HEK293 (cell line): ENCODE results near the gene ARL15.

Source experiments
- CTCF ChIA-PET: fragments of 350-600 bp; formaldehyde crosslinking; extraction: SDS; loops from one replicate; lab custom pipeline; 2021; ENCODE audit warnings: antibody characterized with exemption; lab: Yijun Ruan, JAX
- POLR2A ChIA-PET: fragments of 300-600 bp; formaldehyde crosslinking; extraction: SDS; loops from one replicate; lab custom pipeline; 2020; ENCODE audit warnings: antibody characterized with exemption, inconsistent platforms; lab: Yijun Ruan, JAX
- H3K27ac ChIP-seq: fragments of 200-500 bp; sonication (Bioruptor generic); 2 replicates; pipeline ENCODE4 v1.5.1; 2014; ENCODE audit warnings: low read depth, low read length, control low read depth, inconsistent platforms; ENCODE audit errors: extremely low read depth
- H3K36me3 ChIP-seq, 2 experiments: fragments of 200-500 bp in 1 of 2; sonication (Bioruptor generic) in 1 of 2; 1 replicate in 1 of 2; 2 replicates in 1 of 2; pipeline ENCODE4 v1.5.1; 2014 to 2017; ENCODE audit warnings: inconsistent platforms in 2 of 2, low read length in 2 of 2; ENCODE audit not compliant: control insufficient read depth in 2 of 2, insufficient read depth in 1 of 2
- H3K4me1 ChIP-seq: fragments of 200-500 bp; sonication (Bioruptor generic); 2 replicates; pipeline ENCODE4 v1.5.1; 2014; ENCODE audit warnings: mild to moderate bottlenecking, low read length, inconsistent platforms; ENCODE audit not compliant: control insufficient read depth, insufficient read depth
- H3K4me3 ChIP-seq: 2 replicates; pipeline ENCODE4 v1.5.1; 2011; ENCODE audit warnings: low read depth, mild to moderate bottlenecking, control low read depth, low read length, moderate library complexity
- H3K9me3 ChIP-seq: fragments of 200-500 bp; sonication (Bioruptor generic); 2 replicates; pipeline ENCODE4 v1.5.1; 2014; ENCODE audit warnings: low read depth, low read length, inconsistent platforms; ENCODE audit not compliant: control insufficient read depth, insufficient read depth
- IKZF3 ChIP-seq: fragments of 450-650 bp; IDR thresholded peaks from 2 replicates; pipeline ENCODE4 v1.5.0; 2018; ENCODE audit warnings: missing biosample characterization, mild to moderate bottlenecking, missing genetic modification characterization, moderate library complexity
- KLF1 ChIP-seq: fragments of 450-650 bp; formaldehyde crosslinking; IDR thresholded peaks from 2 replicates; pipeline ENCODE4 v1.5.1; 2016; ENCODE audit warnings: missing biosample characterization, missing genetic modification characterization
- KLF10 ChIP-seq: fragments of 450-650 bp; IDR thresholded peaks from 2 replicates; pipeline ENCODE4 v1.5.1; 2018; ENCODE audit warnings: missing biosample characterization, mild to moderate bottlenecking, missing genetic modification characterization
- KLF8 ChIP-seq: fragments of 450-650 bp; formaldehyde crosslinking; IDR thresholded peaks from 2 replicates; pipeline ENCODE4 v1.5.1; 2016; ENCODE audit warnings: missing biosample characterization, missing genetic modification characterization
- OVOL3 ChIP-seq: fragments of 450-650 bp; formaldehyde crosslinking; IDR thresholded peaks from 2 replicates; pipeline ENCODE4 v1.5.1; 2016; ENCODE audit warnings: missing biosample characterization, missing genetic modification characterization
- PRDM1 ChIP-seq: fragments of 450-650 bp; formaldehyde crosslinking; IDR thresholded peaks from 2 replicates; pipeline ENCODE4; 2016; ENCODE audit warnings: missing biosample characterization, missing genetic modification characterization
- REPIN1 ChIP-seq: fragments of 450-650 bp; formaldehyde crosslinking; IDR thresholded peaks from 2 replicates; pipeline ENCODE4 v1.5.1; 2017; ENCODE audit warnings: missing biosample characterization, missing genetic modification characterization, low read depth
- SP2 ChIP-seq: fragments of 450-650 bp; formaldehyde crosslinking; IDR thresholded peaks from 2 replicates; pipeline ENCODE4 v1.5.1; 2016; ENCODE audit warnings: missing biosample characterization, missing genetic modification characterization
- YY2 ChIP-seq: fragments of 450-650 bp; formaldehyde crosslinking; IDR thresholded peaks from 2 replicates; pipeline ENCODE4 v1.5.1; 2016; ENCODE audit warnings: missing biosample characterization, missing genetic modification characterization
- ZFP69B ChIP-seq: fragments of 450-650 bp; formaldehyde crosslinking; IDR thresholded peaks from 2 replicates; pipeline ENCODE4 v1.5.1; 2016; ENCODE audit warnings: missing biosample characterization, missing genetic modification characterization
- ZNF121 ChIP-seq: fragments of 450-650 bp; formaldehyde crosslinking; IDR thresholded peaks from 2 replicates; pipeline ENCODE4 v1.5.1; 2016; ENCODE audit warnings: missing biosample characterization, missing genetic modification characterization
- ZNF132 ChIP-seq: fragments of 450-650 bp; formaldehyde crosslinking; IDR thresholded peaks from 2 replicates; pipeline ENCODE4 v1.5.1; 2017; ENCODE audit warnings: missing biosample characterization, missing genetic modification characterization, borderline replicate concordance
- ZNF133 ChIP-seq: fragments of 450-650 bp; formaldehyde crosslinking; IDR thresholded peaks from 2 replicates; pipeline ENCODE4 v1.5.1; 2016; ENCODE audit warnings: missing biosample characterization, missing genetic modification characterization
- ZNF202 ChIP-seq: fragments of 450-650 bp; formaldehyde crosslinking; IDR thresholded peaks from 2 replicates; pipeline ENCODE4 v1.5.1; 2016; ENCODE audit warnings: missing biosample characterization, missing genetic modification characterization, borderline replicate concordance
- ZNF214 ChIP-seq: fragments of 450-650 bp; formaldehyde crosslinking; IDR thresholded peaks from 2 replicates; pipeline ENCODE4 v1.5.1; 2017; ENCODE audit warnings: missing biosample characterization, mild to moderate bottlenecking, missing genetic modification characterization, borderline replicate concordance
- ZNF239 ChIP-seq: fragments of 450-650 bp; formaldehyde crosslinking; IDR thresholded peaks from 2 replicates; pipeline ENCODE4 v1.5.1; 2016; ENCODE audit warnings: missing biosample characterization, missing genetic modification characterization
- ZNF302 ChIP-seq: fragments of 450-650 bp; formaldehyde crosslinking; IDR thresholded peaks from 2 replicates; pipeline ENCODE4 v1.5.1; 2016; ENCODE audit warnings: missing biosample characterization, missing genetic modification characterization, low read depth
- ZNF350 ChIP-seq: fragments of 450-650 bp; formaldehyde crosslinking; IDR thresholded peaks from 2 replicates; pipeline ENCODE4 v1.5.0; 2017; ENCODE audit warnings: missing biosample characterization, mild to moderate bottlenecking, missing genetic modification characterization
- ZNF521 ChIP-seq: fragments of 450-650 bp; formaldehyde crosslinking; IDR thresholded peaks from 2 replicates; pipeline ENCODE4 v1.5.1; 2017; ENCODE audit warnings: missing biosample characterization, mild to moderate bottlenecking, missing genetic modification characterization
- ZNF529 ChIP-seq: fragments of 450-650 bp; formaldehyde crosslinking; IDR thresholded peaks from 2 replicates; pipeline ENCODE4 v1.5.1; 2017; ENCODE audit warnings: missing genetic modification characterization, missing biosample characterization; ENCODE audit not compliant: insufficient replicate concordance
- ZNF624 ChIP-seq: fragments of 450-650 bp; formaldehyde crosslinking; IDR thresholded peaks from 2 replicates; pipeline ENCODE4 v1.5.1; 2017; ENCODE audit warnings: missing biosample characterization, missing genetic modification characterization
- ZNF677 ChIP-seq: fragments of 450-650 bp; IDR thresholded peaks from 2 replicates; pipeline ENCODE4 v1.5.0; 2018; ENCODE audit warnings: missing biosample characterization, mild to moderate bottlenecking, missing genetic modification characterization, moderate library complexity
- ZNF837 ChIP-seq: fragments of 450-650 bp; formaldehyde crosslinking; IDR thresholded peaks from 2 replicates; pipeline ENCODE4 v1.5.1; 2016; ENCODE audit warnings: missing biosample characterization, missing genetic modification characterization
- ZSCAN23 ChIP-seq: fragments of 450-650 bp; formaldehyde crosslinking; IDR thresholded peaks from 2 replicates; pipeline ENCODE4 v1.5.1; 2016; ENCODE audit warnings: missing biosample characterization, missing genetic modification characterization
- TF ChIP-seq, protein P1 (sequence below): fragments of 450-650 bp; formaldehyde crosslinking; IDR thresholded peaks from 2 replicates; pipeline ENCODE4 v1.5.1; 2016; ENCODE audit warnings: missing biosample characterization, missing genetic modification characterization
- TF ChIP-seq, protein P2 (sequence below): fragments of 450-650 bp; formaldehyde crosslinking; IDR thresholded peaks from 2 replicates; pipeline ENCODE4 v1.5.1; 2016; ENCODE audit warnings: missing biosample characterization, missing genetic modification characterization
- TF ChIP-seq, protein P3 (sequence below): fragments of 450-650 bp; IDR thresholded peaks from 2 replicates; pipeline ENCODE4 v1.5.1; 2018; ENCODE audit warnings: missing biosample characterization, missing genetic modification characterization
- TF ChIP-seq, protein P4 (sequence below): fragments of 450-650 bp; formaldehyde crosslinking; IDR thresholded peaks from 2 replicates; pipeline ENCODE4 v1.5.1; 2017; ENCODE audit warnings: missing biosample characterization, missing genetic modification characterization

ARL15 gene

GRCh38 chr5:54090495-54091120 is 219.8 kb downstream of the ARL15 start:
- H3K27ac ChIP-seq, result no peak overlapping the region

GRCh38 chr5:54088081-54088480 is 222.3 kb downstream of the ARL15 start:
- Histone ChIP-seq H3K27ac (no peak overlapping the region), H3K36me3 (no peaks in the 10 kb centered on the region), H3K4me1 (no peaks in the 10 kb centered on the region), H3K4me3 (no peak overlapping the region), H3K9me3 (no peaks in the 10 kb centered on the region)
- ChIA-PET CTCF (no interaction called here), POLR2A (interaction anchor here (0.5 kb wide), 1 partner anchor 1300 kb away, joined by 4 read pairs; the partner anchor contains the start of genes ITGA1 and PELO)
- no peak for TF ChIP-seq ZNF202 (tag by site-specific recombination)
- TF ChIP-seq ZNF302 (tag by site-specific recombination), result no peak
- no peak for TF ChIP-seq ZNF837
- TF ChIP-seq OVOL3 (tag by site-specific recombination), result no peak
- TF ChIP-seq, protein P1, sequence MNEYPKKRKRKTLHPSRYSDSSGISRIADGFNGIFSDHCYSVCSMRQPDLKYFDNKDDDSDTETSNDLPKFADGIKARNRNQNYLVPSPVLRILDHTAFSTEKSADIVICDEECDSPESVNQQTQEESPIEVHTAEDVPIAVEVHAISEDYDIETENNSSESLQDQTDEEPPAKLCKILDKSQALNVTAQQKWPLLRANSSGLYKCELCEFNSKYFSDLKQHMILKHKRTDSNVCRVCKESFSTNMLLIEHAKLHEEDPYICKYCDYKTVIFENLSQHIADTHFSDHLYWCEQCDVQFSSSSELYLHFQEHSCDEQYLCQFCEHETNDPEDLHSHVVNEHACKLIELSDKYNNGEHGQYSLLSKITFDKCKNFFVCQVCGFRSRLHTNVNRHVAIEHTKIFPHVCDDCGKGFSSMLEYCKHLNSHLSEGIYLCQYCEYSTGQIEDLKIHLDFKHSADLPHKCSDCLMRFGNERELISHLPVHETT, result no peak
- TF ChIP-seq, protein P2, sequence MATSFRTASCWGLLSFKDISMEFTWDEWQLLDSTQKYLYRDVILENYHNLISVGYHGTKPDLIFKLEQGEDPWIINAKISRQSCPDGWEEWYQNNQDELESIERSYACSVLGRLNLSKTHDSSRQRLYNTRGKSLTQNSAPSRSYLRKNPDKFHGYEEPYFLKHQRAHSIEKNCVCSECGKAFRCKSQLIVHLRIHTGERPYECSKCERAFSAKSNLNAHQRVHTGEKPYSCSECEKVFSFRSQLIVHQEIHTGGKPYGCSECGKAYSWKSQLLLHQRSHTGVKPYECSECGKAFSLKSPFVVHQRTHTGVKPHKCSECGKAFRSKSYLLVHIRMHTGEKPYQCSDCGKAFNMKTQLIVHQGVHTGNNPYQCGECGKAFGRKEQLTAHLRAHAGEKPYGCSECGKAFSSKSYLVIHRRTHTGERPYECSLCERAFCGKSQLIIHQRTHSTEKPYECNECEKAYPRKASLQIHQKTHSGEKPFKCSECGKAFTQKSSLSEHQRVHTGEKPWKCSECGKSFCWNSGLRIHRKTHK (tag by site-specific recombination), result no peak
- TF ChIP-seq, protein P3, sequence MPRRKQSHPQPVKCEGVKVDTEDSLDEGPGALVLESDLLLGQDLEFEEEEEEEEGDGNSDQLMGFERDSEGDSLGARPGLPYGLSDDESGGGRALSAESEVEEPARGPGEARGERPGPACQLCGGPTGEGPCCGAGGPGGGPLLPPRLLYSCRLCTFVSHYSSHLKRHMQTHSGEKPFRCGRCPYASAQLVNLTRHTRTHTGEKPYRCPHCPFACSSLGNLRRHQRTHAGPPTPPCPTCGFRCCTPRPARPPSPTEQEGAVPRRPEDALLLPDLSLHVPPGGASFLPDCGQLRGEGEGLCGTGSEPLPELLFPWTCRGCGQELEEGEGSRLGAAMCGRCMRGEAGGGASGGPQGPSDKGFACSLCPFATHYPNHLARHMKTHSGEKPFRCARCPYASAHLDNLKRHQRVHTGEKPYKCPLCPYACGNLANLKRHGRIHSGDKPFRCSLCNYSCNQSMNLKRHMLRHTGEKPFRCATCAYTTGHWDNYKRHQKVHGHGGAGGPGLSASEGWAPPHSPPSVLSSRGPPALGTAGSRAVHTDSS (tag by site-specific recombination), result no peak

More at GRCh38 chr5:54090495-54091120, 219.8 kb downstream of the ARL15 start:
- no peak overlapping the region for H3K4me3 ChIP-seq
- TF ChIP-seq SP2 (tag by site-specific recombination) (no peak), ZNF529 (tag by site-specific recombination) (no peak), ZNF624 (tag by site-specific recombination) (no peak), KLF1 (tag by site-specific recombination) (no peak), ZNF132 (no peak), PRDM1 (tag by site-specific recombination) (peak; percentile 81)
- TF ChIP-seq, protein P4, sequence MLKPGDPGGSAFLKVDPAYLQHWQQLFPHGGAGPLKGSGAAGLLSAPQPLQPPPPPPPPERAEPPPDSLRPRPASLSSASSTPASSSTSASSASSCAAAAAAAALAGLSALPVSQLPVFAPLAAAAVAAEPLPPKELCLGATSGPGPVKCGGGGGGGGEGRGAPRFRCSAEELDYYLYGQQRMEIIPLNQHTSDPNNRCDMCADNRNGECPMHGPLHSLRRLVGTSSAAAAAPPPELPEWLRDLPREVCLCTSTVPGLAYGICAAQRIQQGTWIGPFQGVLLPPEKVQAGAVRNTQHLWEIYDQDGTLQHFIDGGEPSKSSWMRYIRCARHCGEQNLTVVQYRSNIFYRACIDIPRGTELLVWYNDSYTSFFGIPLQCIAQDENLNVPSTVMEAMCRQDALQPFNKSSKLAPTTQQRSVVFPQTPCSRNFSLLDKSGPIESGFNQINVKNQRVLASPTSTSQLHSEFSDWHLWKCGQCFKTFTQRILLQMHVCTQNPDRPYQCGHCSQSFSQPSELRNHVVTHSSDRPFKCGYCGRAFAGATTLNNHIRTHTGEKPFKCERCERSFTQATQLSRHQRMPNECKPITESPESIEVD (tag by site-specific recombination), result no peak
- POLR2A ChIA-PET, result no interaction called here
- H3K4me1 ChIP-seq, result no peaks in the 10 kb centered on the region
- CTCF ChIA-PET, result no interaction called here
- no peaks in the 10 kb centered on the region for H3K9me3 ChIP-seq
- no peaks in the 10 kb centered on the region for H3K36me3 ChIP-seq

DNA sequence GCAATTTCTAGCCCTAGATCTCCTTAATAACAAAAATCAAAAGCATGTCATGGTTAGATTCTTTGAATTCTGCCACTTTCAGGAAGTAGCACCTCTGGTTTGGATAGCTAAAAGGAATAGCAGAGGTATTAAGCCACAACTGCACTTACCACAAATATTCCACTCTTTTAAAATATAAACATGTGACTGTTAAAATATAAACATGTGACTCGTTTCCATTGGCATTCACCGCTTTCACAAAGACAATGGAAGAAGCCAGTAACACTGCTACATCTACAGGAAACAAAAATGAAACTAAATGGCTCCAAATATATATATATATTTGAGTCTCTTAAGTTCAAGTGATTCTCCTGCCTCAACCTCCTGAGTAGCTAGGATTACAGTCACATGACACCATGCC is 222.9 kb downstream of the ARL15 start:
- Histone ChIP-seq H3K9me3 (no peaks in the 10 kb centered on the region), H3K36me3 (no peaks in the 10 kb centered on the region), H3K27ac (no peak overlapping the region), H3K4me3 (no peak overlapping the region), H3K4me1 (no peaks in the 10 kb centered on the region)
- CTCF ChIA-PET, result interaction anchor here (0.6 kb wide), 1 partner anchor 45 kb away, joined by 3 read pairs; no protein-coding TSS in a partner anchor
- POLR2A ChIA-PET, result no interaction called here
- TF ChIP-seq ZFP69B (no peak), ZSCAN23 (tag by site-specific recombination) (no peak), ZNF239 (tag by site-specific recombination) (no peak), REPIN1 (tag by site-specific recombination) (no peak), IKZF3 (no peak), KLF8 (tag by site-specific recombination) (no peak), ZNF214 (tag by site-specific recombination) (no peak), ZNF677 (tag by site-specific recombination) (no peak), ZNF121 (no peak), KLF10 (tag by site-specific recombination) (no peak), KLF1 (tag by site-specific recombination) (no peak), ZNF133 (tag by site-specific recombination) (no peak), ZNF350 (no peak), YY2 (no peak), ZNF521 (tag by site-specific recombination) (no peak)
